ENCODE results near the gene FOXO3. TPM values are rescaled to one million over a fixed set of nuclear protein-coding genes. Genes with fewer than 3 reads are reported as not detected.

The FOXO3 gene
- total RNA-seq, 1 donor from 2014 or later: 45.2 TPM

DNA sequence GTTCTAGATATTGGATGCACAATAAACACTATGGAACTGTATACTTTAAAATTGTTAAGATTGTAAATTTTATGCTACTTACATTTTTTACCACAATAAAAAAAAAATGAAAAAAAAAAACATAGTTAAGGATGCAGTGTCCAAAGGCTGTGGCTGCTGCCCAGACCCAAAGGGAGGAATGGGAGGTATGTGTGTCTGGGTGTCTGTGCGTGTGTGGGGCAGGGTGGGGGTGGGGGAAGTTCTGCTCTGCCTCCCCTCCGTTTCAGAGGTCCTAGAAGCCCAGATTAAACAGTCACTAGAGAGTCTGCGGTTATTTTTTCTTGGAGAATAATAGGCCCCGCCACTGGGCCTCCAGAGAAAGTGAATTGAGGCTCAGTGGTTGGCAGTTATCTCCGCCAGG is 151.1 kb downstream of the FOXO3 start:
- TF ChIP-seq, protein P1, sequence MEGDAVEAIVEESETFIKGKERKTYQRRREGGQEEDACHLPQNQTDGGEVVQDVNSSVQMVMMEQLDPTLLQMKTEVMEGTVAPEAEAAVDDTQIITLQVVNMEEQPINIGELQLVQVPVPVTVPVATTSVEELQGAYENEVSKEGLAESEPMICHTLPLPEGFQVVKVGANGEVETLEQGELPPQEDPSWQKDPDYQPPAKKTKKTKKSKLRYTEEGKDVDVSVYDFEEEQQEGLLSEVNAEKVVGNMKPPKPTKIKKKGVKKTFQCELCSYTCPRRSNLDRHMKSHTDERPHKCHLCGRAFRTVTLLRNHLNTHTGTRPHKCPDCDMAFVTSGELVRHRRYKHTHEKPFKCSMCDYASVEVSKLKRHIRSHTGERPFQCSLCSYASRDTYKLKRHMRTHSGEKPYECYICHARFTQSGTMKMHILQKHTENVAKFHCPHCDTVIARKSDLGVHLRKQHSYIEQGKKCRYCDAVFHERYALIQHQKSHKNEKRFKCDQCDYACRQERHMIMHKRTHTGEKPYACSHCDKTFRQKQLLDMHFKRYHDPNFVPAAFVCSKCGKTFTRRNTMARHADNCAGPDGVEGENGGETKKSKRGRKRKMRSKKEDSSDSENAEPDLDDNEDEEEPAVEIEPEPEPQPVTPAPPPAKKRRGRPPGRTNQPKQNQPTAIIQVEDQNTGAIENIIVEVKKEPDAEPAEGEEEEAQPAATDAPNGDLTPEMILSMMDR (IDR thresholded peaks at IDR 0.05; ENCODE audit: unreplicated experiment): no peak
- no peak for DNase-seq (ENCODE audit: low spot score, unreplicated experiment)
- H3K9me3 Mint-ChIP-seq (ENCODE audit: low read depth): no peaks in the 10 kb centered on the region
- no peak overlapping the region for H3K27ac Mint-ChIP-seq
- H3K27me3 Mint-ChIP-seq: peaks cover 8% of the 10 kb centered on the region
- H3K36me3 Mint-ChIP-seq (ENCODE audit: insufficient read depth): no peaks in the 10 kb centered on the region
- H3K4me1 Mint-ChIP-seq (ENCODE audit: low read depth): peaks cover 14% of the 10 kb centered on the region
- no peak overlapping the region for H3K4me3 Mint-ChIP-seq (ENCODE audit: low read depth)

- no peak for DNase-seq (ENCODE audit: low spot score, unreplicated experiment)
- H3K36me3 Mint-ChIP-seq (ENCODE audit: insufficient read depth): no peaks in the 10 kb centered on the region
- TF ChIP-seq, protein P1 (IDR thresholded peaks at IDR 0.05; ENCODE audit: unreplicated experiment): no peak
- H3K4me3 Mint-ChIP-seq (ENCODE audit: low read depth): no peak overlapping the region
- no peak overlapping the region for H3K27ac Mint-ChIP-seq
- H3K9me3 Mint-ChIP-seq (ENCODE audit: low read depth): no peaks in the 10 kb centered on the region
- H3K4me1 Mint-ChIP-seq (ENCODE audit: low read depth): peaks cover 10% of the 10 kb centered on the region
- H3K27me3 Mint-ChIP-seq: peaks cover 8% of the 10 kb centered on the region
Measured at GRCh38 chr6:108712946-108713345, 152.2 kb downstream of the FOXO3 start.

DNA sequence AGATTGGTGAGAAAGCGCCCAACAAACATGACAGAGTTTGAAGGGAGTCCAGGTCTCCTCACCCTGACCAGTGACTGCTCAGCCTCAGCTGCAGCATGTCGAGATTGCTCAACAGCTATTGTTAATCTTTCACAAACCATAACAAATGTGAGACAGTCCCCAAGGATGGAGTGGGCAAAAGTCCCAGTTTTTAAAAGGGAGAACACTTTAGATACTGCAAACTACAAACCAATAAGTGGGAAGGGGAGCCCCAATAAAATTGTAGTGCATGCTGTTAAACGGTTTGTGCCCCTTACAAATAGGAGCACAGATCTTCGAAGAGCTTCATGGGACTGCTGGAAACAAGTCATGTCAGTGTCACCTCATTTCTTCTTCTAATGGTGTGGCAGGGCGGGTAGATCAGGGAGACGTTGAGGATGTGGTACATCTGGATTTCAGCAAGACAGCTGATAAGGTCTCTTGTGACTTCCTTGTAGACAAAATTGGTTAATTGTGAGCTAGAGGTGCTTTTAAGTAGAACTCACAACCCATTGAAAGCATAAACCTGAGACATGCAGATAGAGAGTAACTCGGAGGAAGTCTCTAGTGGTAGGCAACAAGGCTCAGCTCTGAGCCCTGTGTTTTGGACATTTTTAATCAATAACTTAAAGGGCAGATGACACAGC is 153.5 kb downstream of the FOXO3 start:
- no peak for DNase-seq (ENCODE audit: low spot score, unreplicated experiment)

DNA sequence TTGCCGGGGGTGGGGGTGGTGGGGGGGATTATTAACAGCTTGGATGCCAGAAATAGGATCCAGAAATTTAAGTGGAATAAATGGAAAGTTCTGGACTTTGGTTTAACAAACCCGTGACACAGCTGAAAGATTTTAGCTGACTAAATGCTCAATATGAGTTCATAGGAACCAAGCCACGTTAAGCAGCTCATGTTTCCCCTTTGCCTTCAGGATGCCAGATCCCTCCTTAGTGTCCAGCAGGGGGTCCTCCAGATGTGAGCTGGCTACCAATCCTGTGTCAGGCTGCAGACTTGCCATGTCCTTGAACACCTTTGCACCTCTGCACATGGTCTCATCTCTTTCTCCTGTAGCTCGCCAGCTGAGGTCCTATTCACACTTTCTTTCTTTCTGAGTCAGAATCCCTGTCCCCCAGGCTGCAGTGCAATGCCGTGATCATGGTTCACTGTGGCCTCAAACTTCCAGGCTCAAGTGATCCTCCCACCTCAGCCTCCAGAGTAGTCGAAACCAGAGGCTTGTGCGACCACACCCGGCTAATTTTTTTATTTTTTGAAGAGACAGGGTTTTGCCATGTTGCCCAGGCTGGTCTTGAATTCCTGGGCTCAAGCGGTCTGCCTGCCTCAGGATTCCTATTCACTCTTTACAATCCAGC is 154.2 kb downstream of the FOXO3 start:
- H3K27ac Mint-ChIP-seq: no peak overlapping the region
- no peaks in the 10 kb centered on the region for H3K9me3 Mint-ChIP-seq (ENCODE audit: low read depth)
- H3K4me1 Mint-ChIP-seq (ENCODE audit: low read depth): peaks cover 10% of the 10 kb centered on the region
- H3K27me3 Mint-ChIP-seq: peaks cover 4% of the 10 kb centered on the region
- no peak for DNase-seq (ENCODE audit: low spot score, unreplicated experiment)
- H3K4me3 Mint-ChIP-seq (ENCODE audit: low read depth): no peak overlapping the region
- H3K36me3 Mint-ChIP-seq (ENCODE audit: insufficient read depth): no peaks in the 10 kb centered on the region
- TF ChIP-seq, protein P1 (IDR thresholded peaks at IDR 0.05; ENCODE audit: unreplicated experiment): no peak

More for the DNA sequence above, 153.5 kb downstream of the FOXO3 start:
- peaks cover 8% of the 10 kb centered on the region for H3K27me3 Mint-ChIP-seq
- H3K36me3 Mint-ChIP-seq (ENCODE audit: insufficient read depth): no peaks in the 10 kb centered on the region
- H3K9me3 Mint-ChIP-seq (ENCODE audit: low read depth): no peaks in the 10 kb centered on the region
- peaks cover 10% of the 10 kb centered on the region for H3K4me1 Mint-ChIP-seq (ENCODE audit: low read depth)
- TF ChIP-seq, protein P1 (IDR thresholded peaks at IDR 0.05; ENCODE audit: unreplicated experiment): no peak
- no peak overlapping the region for H3K27ac Mint-ChIP-seq
- H3K4me3 Mint-ChIP-seq (ENCODE audit: low read depth): no peak overlapping the region

- TF ChIP-seq, protein P1 (IDR thresholded peaks at IDR 0.05; ENCODE audit: unreplicated experiment): no peak
Measured at GRCh38 chr6:108715832-108716231, 155.1 kb downstream of the FOXO3 start.

More at GRCh38 chr6:108715832-108716231, 155.1 kb downstream of the FOXO3 start:
- H3K9me3 Mint-ChIP-seq (ENCODE audit: low read depth): no peaks in the 10 kb centered on the region
- H3K4me3 Mint-ChIP-seq (ENCODE audit: low read depth): no peak overlapping the region
- H3K27me3 Mint-ChIP-seq: peaks cover 4% of the 10 kb centered on the region
- peaks cover 8% of the 10 kb centered on the region for H3K4me1 Mint-ChIP-seq (ENCODE audit: low read depth)
- DNase-seq (ENCODE audit: low spot score, unreplicated experiment): no peak
- no peak overlapping the region for H3K27ac Mint-ChIP-seq
- no peaks in the 10 kb centered on the region for H3K36me3 Mint-ChIP-seq (ENCODE audit: insufficient read depth)

Measured in progenitor cell of endocrine pancreas (in vitro differentiated cells).